HEK293 (cell line): ENCODE measurements around the gene UHRF1.

Source experiments
- KLF1 ChIP-seq: fragments of 450-650 bp; formaldehyde crosslinking; IDR thresholded peaks from 2 replicates; pipeline ENCODE4 v1.5.1; 2016; ENCODE audit warnings: missing biosample characterization, missing genetic modification characterization
- KLF7 ChIP-seq: fragments of 450-650 bp; formaldehyde crosslinking; IDR thresholded peaks from 2 replicates; pipeline ENCODE4 v1.5.1; 2016; ENCODE audit warnings: missing biosample characterization, missing genetic modification characterization, borderline replicate concordance
- KLF8 ChIP-seq: fragments of 450-650 bp; formaldehyde crosslinking; IDR thresholded peaks from 2 replicates; pipeline ENCODE4 v1.5.1; 2016; ENCODE audit warnings: missing biosample characterization, missing genetic modification characterization
- OVOL3 ChIP-seq: fragments of 450-650 bp; formaldehyde crosslinking; IDR thresholded peaks from 2 replicates; pipeline ENCODE4 v1.5.1; 2016; ENCODE audit warnings: missing biosample characterization, missing genetic modification characterization
- PRDM6 ChIP-seq: fragments of 450-650 bp; formaldehyde crosslinking; IDR thresholded peaks from 2 replicates; pipeline ENCODE4 v1.5.1; 2017; ENCODE audit warnings: missing biosample characterization, missing genetic modification characterization
- SALL2 ChIP-seq: fragments of 450-650 bp; formaldehyde crosslinking; IDR thresholded peaks from 2 replicates; pipeline ENCODE4 v1.5.0; 2017; ENCODE audit warnings: missing biosample characterization, mild to moderate bottlenecking, missing genetic modification characterization, borderline replicate concordance
- SCRT1 ChIP-seq: fragments of 450-650 bp; formaldehyde crosslinking; IDR thresholded peaks from 2 replicates; pipeline ENCODE4 v1.5.1; 2016; ENCODE audit warnings: missing biosample characterization, missing genetic modification characterization, borderline replicate concordance
- SP2 ChIP-seq: fragments of 450-650 bp; formaldehyde crosslinking; IDR thresholded peaks from 2 replicates; pipeline ENCODE4 v1.5.1; 2016; ENCODE audit warnings: missing biosample characterization, missing genetic modification characterization
- TSHZ1 ChIP-seq: fragments of 450-650 bp; formaldehyde crosslinking; IDR thresholded peaks from 2 replicates; pipeline ENCODE4 v1.5.1; 2016; ENCODE audit warnings: missing biosample characterization, missing genetic modification characterization, borderline replicate concordance
- ZNF169 ChIP-seq: fragments of 450-650 bp; formaldehyde crosslinking; IDR thresholded peaks from 2 replicates; pipeline ENCODE4 v1.5.1; 2016; ENCODE audit warnings: missing biosample characterization, missing genetic modification characterization
- ZNF24 ChIP-seq: fragments of 450-650 bp; formaldehyde crosslinking; IDR thresholded peaks from 2 replicates; pipeline ENCODE4 v1.5.1; 2016; ENCODE audit warnings: missing biosample characterization, missing genetic modification characterization
- ZNF266 ChIP-seq: fragments of 450-650 bp; formaldehyde crosslinking; IDR thresholded peaks from 2 replicates; pipeline ENCODE4 v1.5.1; 2016; ENCODE audit warnings: missing biosample characterization, missing genetic modification characterization, low read depth
- ZNF274 ChIP-seq, 2 experiments: fragments of 200-500 bp in 1 of 2; fragments of 450-650 bp in 1 of 2; sonication (Bioruptor generic) in 1 of 2; formaldehyde crosslinking in 1 of 2; IDR thresholded peaks; 2 replicates each; pipeline versions ENCODE4 v1.5.1 to v1.6.1; 2014 to 2016; ENCODE audit warnings: borderline replicate concordance in 1 of 2, inconsistent platforms in 1 of 2, low read length in 1 of 2, missing biosample characterization in 1 of 2, missing genetic modification characterization in 1 of 2
- ZNF292 ChIP-seq: fragments of 450-650 bp; formaldehyde crosslinking; IDR thresholded peaks from 2 replicates; pipeline ENCODE4 v1.5.1; 2016; ENCODE audit warnings: low read depth, missing biosample characterization, missing genetic modification characterization, borderline replicate concordance
- ZNF341 ChIP-seq: fragments of 450-650 bp; formaldehyde crosslinking; IDR thresholded peaks from 2 replicates; pipeline ENCODE4; 2016; ENCODE audit warnings: low read depth, missing biosample characterization, missing genetic modification characterization
- ZNF391 ChIP-seq: fragments of 450-650 bp; formaldehyde crosslinking; IDR thresholded peaks from 2 replicates; pipeline ENCODE4 v1.5.1; 2016; ENCODE audit warnings: low read depth, missing biosample characterization, missing genetic modification characterization, borderline replicate concordance
- ZNF423 ChIP-seq: fragments of 450-650 bp; formaldehyde crosslinking; IDR thresholded peaks from 2 replicates; pipeline ENCODE4 v1.5.1; 2016; ENCODE audit warnings: missing biosample characterization, missing genetic modification characterization
- ZNF426 ChIP-seq: fragments of 450-650 bp; formaldehyde crosslinking; IDR thresholded peaks from 2 replicates; pipeline ENCODE4 v1.5.1; 2017; ENCODE audit warnings: missing biosample characterization, missing genetic modification characterization, mild to moderate bottlenecking, inconsistent platforms, moderate library complexity
- ZNF473 ChIP-seq: fragments of 450-650 bp; formaldehyde crosslinking; IDR thresholded peaks from 2 replicates; pipeline ENCODE4 v1.5.1; 2017; ENCODE audit warnings: missing biosample characterization, missing genetic modification characterization
- ZNF518A ChIP-seq: fragments of 450-650 bp; formaldehyde crosslinking; conservative IDR thresholded peaks from 2 replicates; pipeline ENCODE4 v1.5.1; 2016; ENCODE audit warnings: low read depth, missing biosample characterization, missing genetic modification characterization
- ZNF580 ChIP-seq: fragments of 450-650 bp; formaldehyde crosslinking; IDR thresholded peaks from 2 replicates; pipeline ENCODE4 v1.5.1; 2016; ENCODE audit warnings: missing biosample characterization, missing genetic modification characterization
- ZNF600 ChIP-seq: fragments of 450-650 bp; formaldehyde crosslinking; IDR thresholded peaks from 2 replicates; pipeline ENCODE4 v1.5.1; 2016; ENCODE audit warnings: missing biosample characterization, missing genetic modification characterization
- ZNF624 ChIP-seq: fragments of 450-650 bp; formaldehyde crosslinking; IDR thresholded peaks from 2 replicates; pipeline ENCODE4 v1.5.1; 2017; ENCODE audit warnings: missing biosample characterization, missing genetic modification characterization
- ZNF626 ChIP-seq: fragments of 450-650 bp; sonication (Bioruptor Pico); formaldehyde crosslinking; IDR thresholded peaks from 2 replicates; pipeline ENCODE4 v1.5.1; 2018; ENCODE audit warnings: missing biosample characterization, missing genetic modification characterization, inconsistent platforms
- ZNF664 ChIP-seq: fragments of 450-650 bp; formaldehyde crosslinking; IDR thresholded peaks from 2 replicates; pipeline ENCODE4 v1.5.1; 2016; ENCODE audit warnings: missing biosample characterization, missing genetic modification characterization
- ZNF776 ChIP-seq: fragments of 450-650 bp; formaldehyde crosslinking; IDR thresholded peaks from 2 replicates; pipeline ENCODE4 v1.5.0; 2017; ENCODE audit warnings: missing biosample characterization, missing genetic modification characterization, borderline replicate concordance
- ZSCAN5A ChIP-seq: fragments of 450-650 bp; formaldehyde crosslinking; IDR thresholded peaks from 2 replicates; pipeline ENCODE4 v1.5.1; 2016; ENCODE audit warnings: missing biosample characterization, missing genetic modification characterization

UHRF1 gene

GRCh38 chr19:4867534-4868285 lies 41.6 kb upstream of the UHRF1 start, which contains the start of gene PLIN3 (continued):
- TF ChIP-seq ZNF292 (tag by site-specific recombination) (no peak), ZNF274 (IDR thresholded peaks at IDR 0.05; ENCODE audit: low read length) (no peak), ZNF274 (tag by site-specific recombination; IDR thresholded peaks at IDR 0.05; ENCODE audit: borderline replicate concordance) (no peak), PRDM6 (no peak), KLF1 (tag by site-specific recombination) (peak; percentile 73), ZNF391 (tag by site-specific recombination) (0 out of 2 replicates have a peak, but pooled peaks have one; percentile 45), ZNF426 (tag by site-specific recombination) (no peak), SP2 (peak; percentile 94), ZNF626 (no peak), OVOL3 (tag by site-specific recombination) (no peak), KLF7 (peak; percentile 87), ZNF169 (peak; percentile 56; the same call in 1 of the 2 replicates), ZNF266 (tag by site-specific recombination) (0 out of 2 replicates have a peak, but pooled peaks have one; percentile 20), ZNF341 (tag by site-specific recombination) (peak; percentile 87), ZNF624 (tag by site-specific recombination) (no peak), SCRT1 (tag by site-specific recombination) (no peak), KLF8 (tag by site-specific recombination) (peak; percentile 86; the same call in 1 of the 2 replicates), ZNF600 (tag by site-specific recombination) (peak; percentile 63), ZNF24 (peak; percentile 21; the same call in 1 of the 2 replicates), ZSCAN5A (tag by site-specific recombination) (no peak), ZNF518A (no peak), SALL2 (tag by site-specific recombination) (no peak), TSHZ1 (tag by site-specific recombination) (no peak), ZNF776 (tag by site-specific recombination) (no peak), ZNF423 (tag by site-specific recombination) (no peak), ZNF664 (tag by site-specific recombination) (no peak), ZNF580 (peak; percentile 81), ZNF473 (tag by site-specific recombination) (no peak)
